CD14-positive monocyte (primary cell): ENCODE data around the gene HSPG2. TPM values are rescaled to one million over a fixed set of nuclear protein-coding genes. Genes with fewer than 3 reads are reported as not detected.

Experiments used
- DNase-seq, 3 donors: peaks; one replicate each; pipeline ENCODE4 v3.0.0-alpha.2; 2011 to 2022
- H2AFZ ChIP-seq: 2 replicates; pipeline ENCODE4 v1.6.0; 2012; ENCODE audit warnings: mild to moderate bottlenecking, low read depth, low read length, inconsistent platforms; ENCODE audit not compliant: insufficient read depth, poor library complexity, severe bottlenecking
- H3K27ac ChIP-seq, 2 donors: 1 replicate in 1 of 2; 2 replicates in 1 of 2; pipeline ENCODE4 v1.5.1; 2012 to 2013; ENCODE audit warnings: low read length in 2 of 2, control low read depth in 1 of 2, inconsistent platforms in 1 of 2, low read depth in 1 of 2, mild to moderate bottlenecking in 1 of 2
- H3K27me3 ChIP-seq, 2 donors: one replicate each; pipeline versions ENCODE4 v1.6.0 to v1.6.1; 2011 to 2013; ENCODE audit warnings: low read length in 2 of 2; ENCODE audit not compliant: control insufficient read depth in 2 of 2, insufficient read depth in 2 of 2
- H3K36me3 ChIP-seq, 2 donors: replicated peaks in 1 of 2; 1 replicate in 1 of 2; 2 replicates in 1 of 2; pipeline versions ENCODE4 v1.5.1 to v1.6.1; 2012 to 2013; ENCODE audit warnings: low read length in 2 of 2, control low read depth in 1 of 2, inconsistent platforms in 1 of 2, mild to moderate bottlenecking in 1 of 2; ENCODE audit not compliant: insufficient read depth in 2 of 2, control insufficient read depth in 1 of 2
- H3K4me1 ChIP-seq, 2 donors: 1 replicate in 1 of 2; 2 replicates in 1 of 2; pipeline versions ENCODE4 v1.5.1 to v1.6.1; 2012 to 2013; ENCODE audit warnings: low read length in 2 of 2, control low read depth in 1 of 2, inconsistent platforms in 1 of 2, mild to moderate bottlenecking in 1 of 2, moderate library complexity in 1 of 2; ENCODE audit not compliant: insufficient read depth in 2 of 2, control insufficient read depth in 1 of 2
- H3K4me2 ChIP-seq: replicated peaks from 2 replicates; pipeline ENCODE3; 2012; ENCODE audit warnings: low read length, moderate library complexity, mild to moderate bottlenecking; ENCODE audit not compliant: poor library complexity, severe bottlenecking; ENCODE audit errors: extremely low read depth
- H3K4me3 ChIP-seq, 3 experiments: fragments of 200-600 bp in 1 of 3; sonication (generic) in 1 of 3; replicated peaks in 1 of 3; 1 replicate in 2 of 3; 2 replicates in 1 of 3; pipeline ENCODE4 v1.5.1; 2011 to 2013; ENCODE audit warnings: low read length in 3 of 3, mild to moderate bottlenecking in 3 of 3, control low read depth in 2 of 3, low read depth in 2 of 3, inconsistent platforms in 1 of 3, moderate library complexity in 1 of 3
- H3K79me2 ChIP-seq: 2 replicates; pipeline ENCODE4 v1.6.0; 2012; ENCODE audit warnings: mild to moderate bottlenecking, control low read depth, inconsistent platforms, low read length, moderate library complexity; ENCODE audit not compliant: insufficient read depth
- H3K9ac ChIP-seq: 2 replicates; pipeline ENCODE4 v1.6.0; 2017; ENCODE audit warnings: low read length, mild to moderate bottlenecking; ENCODE audit not compliant: insufficient read depth, poor library complexity, severe bottlenecking
- H3K9me3 ChIP-seq, 2 donors: replicated peaks in 1 of 2; 1 replicate in 1 of 2; 2 replicates in 1 of 2; pipeline versions ENCODE4 v1.5.1 to v1.6.1; 2012 to 2013; ENCODE audit warnings: low read length in 2 of 2, control low read depth in 1 of 2; ENCODE audit not compliant: control insufficient read depth in 1 of 2, insufficient read depth in 1 of 2
- H4K20me1 ChIP-seq: 2 replicates; pipeline ENCODE4 v1.6.0; 2012; ENCODE audit warnings: mild to moderate bottlenecking, low read length, control low read depth, moderate library complexity; ENCODE audit not compliant: insufficient read depth
- H3K27ac Mint-ChIP-seq, 7 donors: one replicate each; pipeline ENCODE4 v1.8.0; 2020; ENCODE audit warnings: mild to moderate bottlenecking in 7 of 7, mixed read lengths in 7 of 7, moderate library complexity in 6 of 7, inconsistent platforms in 2 of 7
- H3K27me3 Mint-ChIP-seq, 3 donors: one replicate each; pipeline ENCODE4 v1.8.0; 2021 to 2022; ENCODE audit warnings: low read depth in 3 of 3, mild to moderate bottlenecking in 3 of 3, mixed read lengths in 3 of 3, moderate library complexity in 3 of 3, inconsistent platforms in 1 of 3
- H3K36me3 Mint-ChIP-seq, 2 donors: one replicate each; pipeline ENCODE4 v1.8.0; 2020; ENCODE audit warnings: mixed read lengths in 2 of 2, inconsistent platforms in 1 of 2, mild to moderate bottlenecking in 1 of 2
- H3K4me1 Mint-ChIP-seq: one replicate; pipeline ENCODE4 v1.8.0; 2020; ENCODE audit warnings: mild to moderate bottlenecking, mixed read lengths
- H3K4me3 Mint-ChIP-seq, 2 donors: one replicate each; pipeline ENCODE4 v1.8.0; 2020; ENCODE audit warnings: mild to moderate bottlenecking in 2 of 2, mixed read lengths in 2 of 2, moderate library complexity in 1 of 2
- H3K9me3 Mint-ChIP-seq, 7 donors: one replicate each; pipeline ENCODE4 v1.8.0; 2020 to 2022; ENCODE audit warnings: mixed read lengths in 7 of 7, mild to moderate bottlenecking in 6 of 7, moderate library complexity in 6 of 7, inconsistent platforms in 2 of 7
- WGBS: methylation state at CpG from one replicate; pipeline ENCODE4 v1.1.5; 2013; ENCODE audit warnings: missing lambda C conversion rate; ENCODE audit not compliant: insufficient coverage; 5-methylcytosine and 5-hydroxymethylcytosine counted together
- intact Hi-C, 2 donors: fragments of 100-400 bp; cut with micrococcal nuclease; formaldehyde crosslinking; loops; one replicate each; pipeline versions ENCODE4 v1.15.0 to v1.15.1; 2023
- polyA plus RNA-seq, 3 donors: library from polyadenylated mRNA; depleted of rRNA in 1 of 3; unstranded in 2 of 3; stranded (reverse) in 1 of 3; fragments of 300-500 nt in 2 of 3; fragments of >200 nt in 1 of 3; fragmentation: Illumina TruSeq in 2 of 3; gene quantifications; 1 replicate in 2 of 3; 2 replicates in 1 of 3; pipeline ENCODE4 v1.2.3, GENCODE V29; 2012 to 2021
- TF ChIP-seq, protein P1 (sequence below): fragments of 200-600 bp; IDR thresholded peaks from one replicate; pipeline ENCODE4 v1.8.0; 2022; ENCODE audit warnings: antibody characterized with exemption, mild to moderate bottlenecking

HSPG2 gene
- polyA plus RNA-seq, 3 donors, result 0.44 TPM; not detected in 2

- Mint-ChIP-seq H3K36me3 (no peaks in the 10 kb centered on the region), H3K27me3 (peaks cover 0 to 2% (median 0%) of the 10 kb centered on the region in 3 donors), H3K27ac (no peak overlapping the region), H3K4me3 (no peak overlapping the region), H3K4me1 (peaks cover 24% of the 10 kb centered on the region), H3K9me3 (no peaks in the 10 kb centered on the region)
- peaks cover 0 to 5% of the 10 kb centered on the region in 2 donors for H3K4me1 ChIP-seq
- H2AFZ ChIP-seq, result no peak overlapping the region
- H3K4me3 ChIP-seq, result no peak overlapping the region
- H3K4me2 ChIP-seq, result no peak overlapping the region
- no peaks in the 10 kb centered on the region for H3K36me3 ChIP-seq
- H3K79me2 ChIP-seq, result no peaks in the 10 kb centered on the region
- intact Hi-C loops, result no loop called here
- no peak overlapping the region for H3K9ac ChIP-seq
- H3K9me3 ChIP-seq, result no peaks in the 10 kb centered on the region
- TF ChIP-seq, protein P1, sequence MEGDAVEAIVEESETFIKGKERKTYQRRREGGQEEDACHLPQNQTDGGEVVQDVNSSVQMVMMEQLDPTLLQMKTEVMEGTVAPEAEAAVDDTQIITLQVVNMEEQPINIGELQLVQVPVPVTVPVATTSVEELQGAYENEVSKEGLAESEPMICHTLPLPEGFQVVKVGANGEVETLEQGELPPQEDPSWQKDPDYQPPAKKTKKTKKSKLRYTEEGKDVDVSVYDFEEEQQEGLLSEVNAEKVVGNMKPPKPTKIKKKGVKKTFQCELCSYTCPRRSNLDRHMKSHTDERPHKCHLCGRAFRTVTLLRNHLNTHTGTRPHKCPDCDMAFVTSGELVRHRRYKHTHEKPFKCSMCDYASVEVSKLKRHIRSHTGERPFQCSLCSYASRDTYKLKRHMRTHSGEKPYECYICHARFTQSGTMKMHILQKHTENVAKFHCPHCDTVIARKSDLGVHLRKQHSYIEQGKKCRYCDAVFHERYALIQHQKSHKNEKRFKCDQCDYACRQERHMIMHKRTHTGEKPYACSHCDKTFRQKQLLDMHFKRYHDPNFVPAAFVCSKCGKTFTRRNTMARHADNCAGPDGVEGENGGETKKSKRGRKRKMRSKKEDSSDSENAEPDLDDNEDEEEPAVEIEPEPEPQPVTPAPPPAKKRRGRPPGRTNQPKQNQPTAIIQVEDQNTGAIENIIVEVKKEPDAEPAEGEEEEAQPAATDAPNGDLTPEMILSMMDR, result no peak
- WGBS, result 87% methylated on average over 9 of the region's 20 CpGs
- no peaks in the 10 kb centered on the region for H4K20me1 ChIP-seq
- no peak for DNase-seq
- H3K27ac ChIP-seq, result no peak overlapping the region
- H3K27me3 ChIP-seq, result no peaks in the 10 kb centered on the region
Observed at GRCh38 chr1:21916447-21917238, 20.5 kb downstream of the HSPG2 start.

- Histone ChIP-seq H3K27me3 (no peaks in the 10 kb centered on the region), H3K27ac (no peak overlapping the region), H3K9me3 (no peaks in the 10 kb centered on the region), H3K9ac (no peak overlapping the region), H3K79me2 (no peaks in the 10 kb centered on the region), H3K4me3 (no peak overlapping the region), H3K4me1 (peaks cover 3 to 7% of the 10 kb centered on the region in 2 donors), H3K4me2 (no peak overlapping the region), H2AFZ (no peak overlapping the region), H4K20me1 (no peaks in the 10 kb centered on the region), H3K36me3 (no peaks in the 10 kb centered on the region)
- WGBS, result 93% methylated on average over 13 of the region's 21 CpGs
- Mint-ChIP-seq H3K4me3 (no peak overlapping the region), H3K9me3 (no peaks in the 10 kb centered on the region), H3K36me3 (no peaks in the 10 kb centered on the region), H3K4me1 (peaks cover 27% of the 10 kb centered on the region), H3K27me3 (peaks cover 0 to 2% (median 0%) of the 10 kb centered on the region in 3 donors), H3K27ac (peak overlapping the region in 2 of 7 donors; percentile 48 to 79)
- intact Hi-C loops, result no loop called here
- TF ChIP-seq, protein P1, result no peak
- DNase-seq, result no peak
Observed at GRCh38 chr1:21914880-21915640, 22.1 kb downstream of the HSPG2 start.
